Common myeloid progenitor, CD34-positive (primary cell): Measurements from ENCODE around the gene MACIR.

Experiments used
- CTCF ChIA-PET: fragments of 350-600 bp; sonication (Branson Sonifier 250); formaldehyde crosslinking; loops from one replicate; lab custom pipeline; 2021; ENCODE audit warnings: antibody characterized with exemption; lab: Charles Lee
- POLR2A ChIA-PET: fragments of 350-600 bp; sonication (Branson Sonifier 250); formaldehyde crosslinking; loops from one replicate; lab custom pipeline; 2021; ENCODE audit warnings: antibody characterized with exemption; lab: Charles Lee
- DNase-seq, 3 donors: peaks; one replicate each; pipeline versions ENCODE4 v3.0.0 to v3.0.0-alpha.2; 2013
- H3K27ac ChIP-seq, 2 experiments: 1 replicate in 1 of 2; 2 replicates in 1 of 2; pipeline ENCODE4 v1.7.0; 2013; ENCODE audit warnings: inconsistent platforms in 2 of 2, low read length in 2 of 2, mild to moderate bottlenecking in 2 of 2, low read depth in 1 of 2, moderate library complexity in 1 of 2; ENCODE audit not compliant: severe bottlenecking in 2 of 2, insufficient read depth in 1 of 2, poor library complexity in 1 of 2
- H3K27me3 ChIP-seq, 5 experiments: replicated peaks in 2 of 5; 1 replicate in 3 of 5; 2 replicates in 2 of 5; pipeline versions ENCODE4 v1.6.1 to v1.7.0; 2013; ENCODE audit warnings: low read length in 4 of 5, mild to moderate bottlenecking in 2 of 5, moderate library complexity in 2 of 5, inconsistent platforms in 1 of 5; ENCODE audit not compliant: insufficient read depth in 5 of 5, control insufficient read depth in 4 of 5
- H3K36me3 ChIP-seq, 4 experiments: 1 replicate in 2 of 4; 2 replicates in 2 of 4; pipeline versions ENCODE4 v1.6.1 to v1.7.0; 2013; ENCODE audit warnings: low read length in 3 of 4, control low read depth in 1 of 4, mild to moderate bottlenecking in 1 of 4; ENCODE audit not compliant: control insufficient read depth in 4 of 4, insufficient read depth in 4 of 4
- H3K4me1 ChIP-seq, 4 experiments: 1 replicate in 3 of 4; 2 replicates in 1 of 4; pipeline versions ENCODE4 v1.6.1 to v1.7.1; 2013; ENCODE audit warnings: low read length in 3 of 4, mild to moderate bottlenecking in 3 of 4, control low read depth in 1 of 4, inconsistent platforms in 1 of 4, moderate library complexity in 1 of 4; ENCODE audit not compliant: control insufficient read depth in 4 of 4, insufficient read depth in 4 of 4; ENCODE audit errors: control extremely low read depth in 1 of 4
- H3K4me3 ChIP-seq, 7 experiments: 1 replicate in 4 of 7; 2 replicates in 3 of 7; pipeline versions ENCODE4 v1.5.1 to v1.7.0; 2013; ENCODE audit warnings: mild to moderate bottlenecking in 7 of 7, low read length in 6 of 7, moderate library complexity in 6 of 7, inconsistent platforms in 2 of 7, low read depth in 2 of 7, control low read depth in 1 of 7; ENCODE audit not compliant: insufficient read depth in 4 of 7, control insufficient read depth in 1 of 7; ENCODE audit errors: extremely low read depth in 1 of 7
- H3K9me3 ChIP-seq, 5 experiments: 1 replicate in 4 of 5; 2 replicates in 1 of 5; pipeline versions ENCODE4 v1.6.1 to v1.7.1; 2013; ENCODE audit warnings: low read length in 4 of 5, mild to moderate bottlenecking in 2 of 5, inconsistent platforms in 1 of 5, low read depth in 1 of 5, moderate library complexity in 1 of 5; ENCODE audit not compliant: control insufficient read depth in 4 of 5, insufficient read depth in 2 of 5; ENCODE audit errors: control extremely low read depth in 1 of 5
- WGBS: methylation state at CpG from one replicate; pipeline ENCODE4 v1.1.5; 2013; ENCODE audit not compliant: insufficient coverage; 5-methylcytosine and 5-hydroxymethylcytosine counted together

Gene MACIR

GRCh38 chr5:103283869-103284268 lies 25.3 kb downstream of the MACIR start:
- Histone ChIP-seq H3K27me3 (no peaks in the 10 kb centered on the region), H3K4me3 (no peak overlapping the region), H3K4me1 (no peaks in the 10 kb centered on the region), H3K9me3 (no peaks in the 10 kb centered on the region), H3K36me3 (peaks cover 0 to 11% (median 2%) of the 10 kb centered on the region in 4 experiments), H3K27ac (no peak overlapping the region)
- ChIA-PET CTCF (no interaction called here), POLR2A (no interaction called here)
- no peak for DNase-seq
- no CpG with 5 or more reads among the region's 3 CpGs for WGBS

- Histone ChIP-seq H3K9me3 (no peaks in the 10 kb centered on the region), H3K4me1 (no peaks in the 10 kb centered on the region), H3K27me3 (no peaks in the 10 kb centered on the region), H3K36me3 (no peaks in the 10 kb centered on the region), H3K4me3 (no peak overlapping the region), H3K27ac (no peak overlapping the region)
- CTCF ChIA-PET = no interaction called here
- WGBS = no CpG with 5 or more reads among the region's 3 CpGs
- POLR2A ChIA-PET = interaction anchor here (0.6 kb wide), 1 partner anchor 208 kb away, joined by 3 read pairs; no protein-coding TSS in a partner anchor
- DNase-seq = no peak
Measured at GRCh38 chr5:103286622-103287021, 28.1 kb downstream of the MACIR start.

GRCh38 chr5:103289024-103289423 lies 30.5 kb downstream of the MACIR start:
- POLR2A ChIA-PET = no interaction called here
- Histone ChIP-seq H3K4me1 (no peaks in the 10 kb centered on the region), H3K27ac (no peak overlapping the region), H3K36me3 (no peaks in the 10 kb centered on the region), H3K4me3 (no peak overlapping the region), H3K27me3 (no peaks in the 10 kb centered on the region), H3K9me3 (no peaks in the 10 kb centered on the region)
- DNase-seq = no peak
- no CpG with 5 or more reads among the region's 1 CpG for WGBS
- CTCF ChIA-PET = interaction anchor here (0.6 to 0.9 kb wide), 2 partner anchors 29 to 42 kb away, joined by 3 read pairs; no protein-coding TSS in a partner anchor

DNA sequence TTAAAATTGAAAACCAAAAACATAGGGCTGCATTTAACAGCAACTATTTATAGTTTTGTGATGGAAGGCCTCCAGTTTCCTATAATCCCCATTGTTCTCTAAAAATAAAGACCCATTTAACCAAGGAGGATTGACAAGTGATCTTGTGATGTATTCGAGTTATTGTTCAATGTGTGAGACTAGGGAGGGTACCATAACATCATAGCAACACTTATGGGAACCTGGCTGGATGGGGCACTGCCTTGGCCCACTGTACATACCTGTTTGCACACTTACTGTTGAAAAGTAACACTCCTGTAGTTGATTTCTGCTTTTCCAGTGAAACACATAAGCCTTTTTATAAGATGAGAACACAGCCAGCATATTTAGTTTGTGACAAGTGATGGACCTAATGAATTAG lies 32.3 kb downstream of the MACIR start:
- Histone ChIP-seq H3K36me3 (no peaks in the 10 kb centered on the region), H3K27me3 (no peaks in the 10 kb centered on the region), H3K4me3 (no peak overlapping the region), H3K27ac (no peak overlapping the region), H3K9me3 (no peaks in the 10 kb centered on the region), H3K4me1 (no peaks in the 10 kb centered on the region)
- CTCF ChIA-PET = no interaction called here
- DNase-seq = no peak
- WGBS = no CpG with 5 or more reads among the region's 1 CpG
- POLR2A ChIA-PET = no interaction called here

- DNase-seq = no peak
- POLR2A ChIA-PET = no interaction called here
- no peaks in the 10 kb centered on the region for H3K36me3 ChIP-seq
- H3K4me1 ChIP-seq = no peaks in the 10 kb centered on the region
- H3K9me3 ChIP-seq = no peaks in the 10 kb centered on the region
- WGBS = 93% methylated on average over 3 of the region's 4 CpGs
- H3K4me3 ChIP-seq = no peak overlapping the region
- no peaks in the 10 kb centered on the region for H3K27me3 ChIP-seq
- H3K27ac ChIP-seq = no peak overlapping the region
- CTCF ChIA-PET = no interaction called here
Measured at GRCh38 chr5:103291606-103292005, 33.0 kb downstream of the MACIR start.

DNA sequence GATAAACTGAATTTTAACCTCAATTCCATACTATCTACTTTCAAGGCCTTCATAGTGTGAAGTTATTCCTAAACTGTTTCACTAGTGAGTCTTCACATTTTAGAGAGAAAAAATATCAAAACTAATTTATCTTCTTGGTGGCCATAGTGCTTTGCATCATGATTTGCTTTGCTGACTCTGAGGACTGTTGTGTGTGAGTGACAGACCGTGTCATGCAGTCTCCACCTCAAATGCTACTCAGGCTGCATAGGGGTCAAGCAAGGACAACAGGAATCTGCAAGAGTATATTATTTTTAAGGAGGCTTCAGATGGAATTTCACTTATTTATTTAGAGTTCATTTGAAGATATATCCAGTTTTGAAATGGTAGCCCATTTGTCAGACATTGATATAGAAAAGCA lies 34.5 kb downstream of the MACIR start:
- DNase-seq = no peak
- Histone ChIP-seq H3K36me3 (no peaks in the 10 kb centered on the region), H3K27me3 (no peaks in the 10 kb centered on the region), H3K4me1 (no peaks in the 10 kb centered on the region), H3K4me3 (no peak overlapping the region), H3K9me3 (no peaks in the 10 kb centered on the region), H3K27ac (no peak overlapping the region)
- POLR2A ChIA-PET = no interaction called here
- no CpG with 5 or more reads among the region's 1 CpG for WGBS
- CTCF ChIA-PET = no interaction called here

DNA sequence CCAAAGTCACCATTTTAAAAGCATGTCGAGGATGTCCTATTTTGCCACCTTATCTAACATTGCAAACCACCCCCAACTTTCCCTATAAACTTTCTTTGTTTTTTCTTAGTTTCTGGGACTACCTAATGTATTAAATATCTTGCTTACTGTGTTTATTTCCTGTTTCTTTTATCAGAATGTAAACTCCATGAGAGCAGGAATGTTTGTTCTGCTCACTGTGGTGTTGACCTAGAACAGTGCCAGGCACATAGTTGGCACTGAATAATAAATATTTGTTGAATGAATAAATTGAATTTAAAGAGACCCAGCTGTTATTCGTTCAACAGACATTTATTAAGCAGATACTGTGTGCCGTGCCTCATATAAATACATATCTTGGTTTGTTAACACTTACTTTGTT lies 35.2 kb downstream of the MACIR start:
- no CpG with 5 or more reads among the region's 3 CpGs for WGBS
- POLR2A ChIA-PET = no interaction called here

More for the DNA sequence above, 35.2 kb downstream of the MACIR start:
- CTCF ChIA-PET = no interaction called here
- DNase-seq = no peak
- H3K4me3 ChIP-seq = no peak overlapping the region
- H3K27me3 ChIP-seq = no peaks in the 10 kb centered on the region
- no peaks in the 10 kb centered on the region for H3K9me3 ChIP-seq
- no peak overlapping the region for H3K27ac ChIP-seq
- no peaks in the 10 kb centered on the region for H3K4me1 ChIP-seq
- H3K36me3 ChIP-seq = no peaks in the 10 kb centered on the region
